HG03565 (cell line): ENCODE measurements around the gene THSD7B.

ENCODE experiments used
- ATAC-seq: cut with Tn5 transposase; IDR thresholded peaks from one replicate; pipeline ENCODE4 v1.9.1; 2021; ENCODE audit warnings: mild to moderate bottlenecking, moderate library complexity; ENCODE audit not compliant: unreplicated experiment

Gene THSD7B

GRCh38 chr2:137185378-137186078, 420.2 kb downstream of the THSD7B start:
- ATAC-seq = no peak

- no peak for ATAC-seq
Measured at GRCh38 chr2:137187216-137187615, 421.9 kb downstream of the THSD7B start.

- ATAC-seq = no peak
Measured at GRCh38 chr2:137190411-137191195, 425.3 kb downstream of the THSD7B start.

GRCh38 chr2:137192366-137193310, 427.3 kb downstream of the THSD7B start:
- no peak for ATAC-seq

GRCh38 chr2:137193401-137193800, 428.1 kb downstream of the THSD7B start:
- ATAC-seq = no peak

- ATAC-seq = no peak
Measured at GRCh38 chr2:137194111-137194510, 428.8 kb downstream of the THSD7B start.

- no peak for ATAC-seq
Measured at GRCh38 chr2:137199751-137200150, 434.4 kb downstream of the THSD7B start.

GRCh38 chr2:137202318-137202717, 437.0 kb downstream of the THSD7B start:
- ATAC-seq = no peak

- ATAC-seq = no peak
Measured at GRCh38 chr2:137205324-137205723, 440.0 kb downstream of the THSD7B start.

GRCh38 chr2:137206069-137206468, 440.7 kb downstream of the THSD7B start:
- ATAC-seq = no peak

- ATAC-seq = no peak
Measured at GRCh38 chr2:137207030-137207429, 441.7 kb downstream of the THSD7B start.

- ATAC-seq = no peak
Measured at GRCh38 chr2:137208431-137208891, 443.1 kb downstream of the THSD7B start.

GRCh38 chr2:137210039-137210438, 444.7 kb downstream of the THSD7B start:
- no peak for ATAC-seq

- no peak for ATAC-seq
Measured at GRCh38 chr2:137211761-137212160, 446.4 kb downstream of the THSD7B start.

- ATAC-seq = no peak
Measured at GRCh38 chr2:137220438-137220993, 455.2 kb downstream of the THSD7B start.

- ATAC-seq = peak; percentile 58
Measured at GRCh38 chr2:137221797-137222492, 456.6 kb downstream of the THSD7B start.

- no peak for ATAC-seq
Measured at GRCh38 chr2:137223722-137224121, 458.4 kb downstream of the THSD7B start.

GRCh38 chr2:137228566-137228965, 463.2 kb downstream of the THSD7B start:
- ATAC-seq = no peak

GRCh38 chr2:137229834-137230233, 464.5 kb downstream of the THSD7B start:
- ATAC-seq = no peak

GRCh38 chr2:137231628-137232027, 466.3 kb downstream of the THSD7B start:
- ATAC-seq = no peak
